Measurements from ENCODE around the gene ZG16. TPM values are rescaled to one million over a fixed set of nuclear protein-coding genes. Genes with fewer than 3 reads are reported as not detected.
A peak's percentile ranks its signal among the peaks of the same experiment; 100 is the strongest.

The ZG16 gene
- total and polyA plus RNA-seq, 9 of the 15 experiments (the other 6 are each of a cell fraction or from before 2014, with no cell fraction given): 0.04 TPM; not detected in 8

DNA sequence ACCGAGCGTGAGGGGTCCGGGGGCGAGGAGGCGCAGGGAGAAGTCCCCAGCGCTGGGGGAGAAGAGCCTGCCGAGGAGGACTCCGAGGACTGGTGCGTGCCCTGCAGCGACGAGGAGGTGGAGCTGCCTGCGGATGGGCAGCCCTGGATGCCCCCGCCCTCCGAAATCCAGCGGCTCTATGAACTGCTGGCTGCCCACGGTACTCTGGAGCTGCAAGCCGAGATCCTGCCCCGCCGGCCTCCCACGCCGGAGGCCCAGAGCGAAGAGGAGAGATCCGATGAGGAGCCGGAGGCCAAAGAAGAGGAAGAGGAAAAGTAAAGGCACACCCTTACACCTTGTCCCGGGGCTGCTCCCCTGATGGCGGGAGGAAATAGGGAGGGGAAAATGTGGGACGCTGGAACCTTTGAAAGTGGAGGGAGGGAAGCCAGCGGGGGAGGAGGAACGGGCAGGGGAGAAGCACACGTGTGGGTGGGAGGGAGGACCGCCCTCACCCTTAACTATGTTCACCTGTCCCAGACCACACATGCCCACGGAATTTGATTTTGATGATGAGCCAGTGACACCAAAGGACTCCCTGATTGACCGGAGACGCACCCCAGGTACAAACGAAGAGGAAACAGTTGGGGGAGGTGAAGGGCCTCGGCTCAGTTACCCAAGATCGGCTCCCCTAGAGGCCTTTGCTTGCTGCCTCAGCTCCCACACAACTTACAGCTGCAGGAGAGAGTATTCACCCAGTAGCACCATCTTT lies 38.8 kb downstream of the ZG16 start (continued):
- TF ChIP-seq MYBL2 (IDR thresholded peaks at IDR 0.05; ENCODE audit: low read depth) (no peak), MYBL2 (CRISPR knock-in tag; IDR thresholded peaks at IDR 0.05; ENCODE audit: borderline replicate concordance) (no peak), NCOA1 (IDR thresholded peaks at IDR 0.05; ENCODE audit: low read depth) (no peak), TCF3 (CRISPR knock-in tag; IDR thresholded peaks at IDR 0.05) (no peak), PCBP2 (IDR thresholded peaks at IDR 0.05; ENCODE audit: low read depth, low read length, poor library complexity, severe bottlenecking) (no peak), ZNF695 (CRISPR knock-in tag; IDR thresholded peaks at IDR 0.05) (no peak), RBM17 (IDR thresholded peaks at IDR 0.05; ENCODE audit: borderline replicate concordance, low read depth, low read length) (no peak), PYGO2 (tag; IDR thresholded peaks at IDR 0.05) (no peak), SUPT5H (IDR thresholded peaks at IDR 0.05) (no peak), HMG20A (CRISPR knock-in tag; conservative IDR thresholded peaks at IDR 0.05) (no peak), ZFP36 (IDR thresholded peaks at IDR 0.05; ENCODE audit: low read depth, low read length, partially characterized antibody) (no peak), U2AF2 (optimal IDR thresholded peaks at IDR 0.05; ENCODE audit: low read depth, low read length) (no peak), ZKSCAN1 (IDR thresholded peaks at IDR 0.05; ENCODE audit: low read depth, low read length) (no peak), CTBP1 (IDR thresholded peaks at IDR 0.05; ENCODE audit: borderline replicate concordance) (no peak), U2AF1 (optimal IDR thresholded peaks at IDR 0.05; ENCODE audit: low read depth, low read length) (no peak), CREBBP (IDR thresholded peaks at IDR 0.05; ENCODE audit: low read depth, low read length) (no peak), JUN (IDR thresholded peaks at IDR 0.05; ENCODE audit: borderline replicate concordance, low read depth, low read length) (no peak), JUN (CRISPR knock-in tag; IDR thresholded peaks at IDR 0.05; ENCODE audit: borderline replicate concordance) (no peak), RBBP5 (IDR thresholded peaks at IDR 0.05; ENCODE audit: borderline replicate concordance, insufficient read depth, low read length, poor library complexity, severe bottlenecking) (peak; percentile 72), ZNF224 (CRISPR knock-in tag; IDR thresholded peaks at IDR 0.05) (no peak), HMGN3 (IDR thresholded peaks at IDR 0.05; ENCODE audit: borderline replicate concordance, extremely low read depth, insufficient read length, low read depth, low read length) (no peak), FOS (IDR thresholded peaks at IDR 0.05; ENCODE audit: extremely low read depth, insufficient read length) (no peak), ZFX (CRISPR knock-in tag; IDR thresholded peaks at IDR 0.05) (no peak)
- TF ChIP-seq, protein P1, sequence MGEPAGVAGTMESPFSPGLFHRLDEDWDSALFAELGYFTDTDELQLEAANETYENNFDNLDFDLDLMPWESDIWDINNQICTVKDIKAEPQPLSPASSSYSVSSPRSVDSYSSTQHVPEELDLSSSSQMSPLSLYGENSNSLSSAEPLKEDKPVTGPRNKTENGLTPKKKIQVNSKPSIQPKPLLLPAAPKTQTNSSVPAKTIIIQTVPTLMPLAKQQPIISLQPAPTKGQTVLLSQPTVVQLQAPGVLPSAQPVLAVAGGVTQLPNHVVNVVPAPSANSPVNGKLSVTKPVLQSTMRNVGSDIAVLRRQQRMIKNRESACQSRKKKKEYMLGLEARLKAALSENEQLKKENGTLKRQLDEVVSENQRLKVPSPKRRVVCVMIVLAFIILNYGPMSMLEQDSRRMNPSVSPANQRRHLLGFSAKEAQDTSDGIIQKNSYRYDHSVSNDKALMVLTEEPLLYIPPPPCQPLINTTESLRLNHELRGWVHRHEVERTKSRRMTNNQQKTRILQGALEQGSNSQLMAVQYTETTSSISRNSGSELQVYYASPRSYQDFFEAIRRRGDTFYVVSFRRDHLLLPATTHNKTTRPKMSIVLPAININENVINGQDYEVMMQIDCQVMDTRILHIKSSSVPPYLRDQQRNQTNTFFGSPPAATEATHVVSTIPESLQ (CRISPR knock-in tag; IDR thresholded peaks at IDR 0.05): no peak
